Mesothelial cell of epicardium (in vitro differentiated cells): ENCODE data around the gene HES7. TPM values are rescaled to one million over a fixed set of nuclear protein-coding genes. Genes with fewer than 3 reads are reported as not detected.
A peak's percentile ranks its signal among the peaks of the same experiment; 100 is the strongest.
"Not testable (repeated sequence)": the region's sequence is repeated elsewhere in the genome, so short reads cannot be mapped to it uniquely, and the experiment has no call there.

Experiments used
- DNase-seq, 2 experiments: peaks; one replicate each; pipeline ENCODE4 v3.0.0; 2021; ENCODE audit warnings: low spot score in 2 of 2; ENCODE audit not compliant: unreplicated experiment in 2 of 2
- H3K27ac Mint-ChIP-seq: 2 replicates; pipeline ENCODE4 v1.8.0; 2021; ENCODE audit warnings: mixed read lengths
- H3K27me3 Mint-ChIP-seq: 2 replicates; pipeline ENCODE4 v1.8.0; 2021; ENCODE audit warnings: low read depth, mixed read lengths
- H3K36me3 Mint-ChIP-seq: 2 replicates; pipeline ENCODE4 v1.8.0; 2021; ENCODE audit warnings: mixed read lengths
- H3K4me1 Mint-ChIP-seq: 2 replicates; pipeline ENCODE4 v1.8.0; 2021; ENCODE audit warnings: mixed read lengths
- H3K4me3 Mint-ChIP-seq: 2 replicates; pipeline ENCODE4 v1.8.0; 2021; ENCODE audit warnings: mild to moderate bottlenecking, moderate library complexity, mixed read lengths
- H3K9me3 Mint-ChIP-seq: 2 replicates; pipeline ENCODE4 v1.8.0; 2021; ENCODE audit warnings: mixed read lengths
- CTCF ChIP-seq: fragments of 200-600 bp; sonication (generic); IDR thresholded peaks from one replicate; pipeline ENCODE4 v1.5.0; 2021; ENCODE audit warnings: antibody characterized with exemption; ENCODE audit not compliant: unreplicated experiment
- total RNA-seq: library from RNA; stranded (reverse); gene quantifications from 3 replicates; pipeline ENCODE4 v1.2.1, GENCODE V29; 2021

The HES7 gene
- total RNA-seq, 1 donor from 2014 or later, result 0.45 TPM

- no peak overlapping the region for H3K27ac Mint-ChIP-seq
- no peaks in the 10 kb centered on the region for H3K36me3 Mint-ChIP-seq
- DNase-seq, result no peak
- peak overlapping the region; percentile 22 for H3K4me3 Mint-ChIP-seq
- no peak for TF ChIP-seq CTCF
- no peaks in the 10 kb centered on the region for H3K9me3 Mint-ChIP-seq
- H3K27me3 Mint-ChIP-seq, result peaks cover 79% of the 10 kb centered on the region
- no peaks in the 10 kb centered on the region for H3K4me1 Mint-ChIP-seq
Observed at GRCh38 chr17:8110907-8111306, 13.0 kb downstream of the HES7 start.

- H3K27ac Mint-ChIP-seq, result no peak overlapping the region
- no peaks in the 10 kb centered on the region for H3K9me3 Mint-ChIP-seq
- no peaks in the 10 kb centered on the region for H3K4me1 Mint-ChIP-seq
- no peak for DNase-seq
- H3K4me3 Mint-ChIP-seq, result peak overlapping the region; percentile 30
- peaks cover 76% of the 10 kb centered on the region for H3K27me3 Mint-ChIP-seq
- H3K36me3 Mint-ChIP-seq, result no peaks in the 10 kb centered on the region
- no peak for TF ChIP-seq CTCF
Observed at GRCh38 chr17:8110456-8110804, 13.5 kb downstream of the HES7 start.

GRCh38 chr17:8109661-8110455 lies 14.0 kb downstream of the HES7 start:
- DNase-seq, result peak; percentile 59 to 83
- H3K36me3 Mint-ChIP-seq, result no peaks in the 10 kb centered on the region
- H3K9me3 Mint-ChIP-seq, result no peaks in the 10 kb centered on the region
- H3K4me3 Mint-ChIP-seq, result peak overlapping the region; percentile 55
- TF ChIP-seq CTCF, result peak; percentile 94
- no peak overlapping the region for H3K27ac Mint-ChIP-seq
- H3K27me3 Mint-ChIP-seq, result peaks cover 72% of the 10 kb centered on the region
- H3K4me1 Mint-ChIP-seq, result no peaks in the 10 kb centered on the region

GRCh38 chr17:8108972-8109660 lies 14.8 kb downstream of the HES7 start:
- H3K27ac Mint-ChIP-seq, result no peak overlapping the region
- H3K36me3 Mint-ChIP-seq, result no peaks in the 10 kb centered on the region
- H3K27me3 Mint-ChIP-seq, result peaks cover 65% of the 10 kb centered on the region
- H3K4me1 Mint-ChIP-seq, result no peaks in the 10 kb centered on the region
- DNase-seq, result no peak
- no peak for TF ChIP-seq CTCF
- no peaks in the 10 kb centered on the region for H3K9me3 Mint-ChIP-seq
- peak overlapping the region; percentile 28 for H3K4me3 Mint-ChIP-seq

GRCh38 chr17:8106980-8107379 lies 16.9 kb downstream of the HES7 start:
- H3K27ac Mint-ChIP-seq, H3K36me3 Mint-ChIP-seq, H3K9me3 Mint-ChIP-seq, DNase-seq, H3K4me1 Mint-ChIP-seq, H3K4me3 Mint-ChIP-seq: not testable (repeated sequence)
- H3K27me3 Mint-ChIP-seq, result peaks cover 59% of the 10 kb centered on the region

- no peak overlapping the region for H3K27ac Mint-ChIP-seq
- H3K36me3 Mint-ChIP-seq, result no peaks in the 10 kb centered on the region
- no peaks in the 10 kb centered on the region for H3K9me3 Mint-ChIP-seq
- H3K4me3 Mint-ChIP-seq, result no peak overlapping the region
- H3K4me1 Mint-ChIP-seq, result no peaks in the 10 kb centered on the region
- TF ChIP-seq CTCF, result no peak
- no peak for DNase-seq
- H3K27me3 Mint-ChIP-seq, result peaks cover 49% of the 10 kb centered on the region
Observed at GRCh38 chr17:8105957-8106398, 17.9 kb downstream of the HES7 start.
